Retinal pigment epithelial cell (primary cell): ENCODE measurements around the gene PADI2.

Source experiments
- DNase-seq: peaks from one replicate; pipeline ENCODE4 v3.0.0-alpha.2; 2010; ENCODE audit warnings: low read depth
- H3K4me3 ChIP-seq: 2 replicates; pipeline ENCODE4 v1.5.1; 2011; ENCODE audit warnings: mild to moderate bottlenecking, low read length, control low read depth, moderate library complexity
- CTCF ChIP-seq: conservative IDR thresholded peaks from 2 replicates; pipeline ENCODE4 v1.5.1; 2011; ENCODE audit warnings: low read depth, low read length, control low read depth, inconsistent platforms

Gene PADI2

GRCh38 chr1:17061486-17061885, 57.8 kb downstream of the PADI2 start:
- no peak for DNase-seq
- no peak overlapping the region for H3K4me3 ChIP-seq
- no peak for TF ChIP-seq CTCF

GRCh38 chr1:17060306-17060749, 58.9 kb downstream of the PADI2 start:
- no peak overlapping the region for H3K4me3 ChIP-seq
- no peak for TF ChIP-seq CTCF
- DNase-seq: no peak

- peak; percentile 87 for TF ChIP-seq CTCF
- peak; percentile 30 for DNase-seq
- H3K4me3 ChIP-seq: no peak overlapping the region
Observed at GRCh38 chr1:17059391-17060305, 59.6 kb downstream of the PADI2 start.

GRCh38 chr1:17056551-17056950, 62.7 kb downstream of the PADI2 start:
- TF ChIP-seq CTCF: no peak
- no peak for DNase-seq
- H3K4me3 ChIP-seq: no peak overlapping the region

GRCh38 chr1:17055801-17056200, 63.5 kb downstream of the PADI2 start:
- no peak overlapping the region for H3K4me3 ChIP-seq
- no peak for TF ChIP-seq CTCF
- DNase-seq: no peak

GRCh38 chr1:17053685-17054410, 65.4 kb downstream of the PADI2 start, which contains the start of gene SDHB:
TSS of gene SDHB (minus strand) at chr1:17054032. CDS start at chr1:17054019, 13 bp downstream.
- peak; percentile 91 for DNase-seq
- TF ChIP-seq CTCF: no peak
- H3K4me3 ChIP-seq: peak within 1 kb of the TSS; percentile 99
